ENCODE results near the gene BCKDK. TPM values are rescaled to one million over a fixed set of nuclear protein-coding genes. Genes with fewer than 3 reads are reported as not detected.

Gene BCKDK
- total and polyA plus RNA-seq, 4 donors = 16.2 to 61.8 (median 33.9) TPM

DNA sequence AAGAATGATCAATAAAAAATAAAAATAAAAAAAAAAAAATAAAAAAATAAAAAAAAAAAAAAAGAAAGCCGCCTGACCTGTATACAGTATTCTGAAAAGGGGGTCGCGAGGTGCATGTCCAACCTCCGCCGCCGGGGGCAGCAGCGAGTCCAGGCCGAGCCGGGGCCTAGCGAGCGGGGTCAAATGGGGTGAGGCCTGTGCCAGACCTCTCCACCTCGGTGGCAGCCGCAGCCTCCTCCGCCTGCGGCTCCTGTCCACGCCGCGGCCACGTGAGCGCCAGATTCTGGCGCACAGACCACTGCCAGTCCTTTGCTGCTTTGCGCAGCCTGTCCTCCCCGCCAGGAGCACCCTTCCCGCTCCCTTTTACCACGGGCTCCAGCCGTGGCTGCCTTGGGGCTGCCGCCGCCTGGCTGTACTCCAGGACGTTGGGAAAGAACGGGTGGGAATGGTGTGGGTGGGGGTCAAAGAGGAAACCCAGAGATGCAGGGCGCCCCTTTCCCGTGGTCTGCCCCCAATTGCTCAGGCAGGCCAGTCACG lies 2.4 kb upstream of the BCKDK start:
- peaks cover 0 to 15% (median 0%) of the 10 kb centered on the region in 5 donors for H3K4me1 ChIP-seq (ENCODE audit: control insufficient read depth in 5 of 5, insufficient read depth in 5 of 5, low read length in 5 of 5)
- no peaks in the 10 kb centered on the region for H3K9me3 ChIP-seq (ENCODE audit: control insufficient read depth in 4 of 4, insufficient read depth in 3 of 4, low read length in 3 of 4)
- no peaks in the 10 kb centered on the region for H3K27me3 ChIP-seq (ENCODE audit: control insufficient read depth in 3 of 3, insufficient read depth in 3 of 3, low read length in 2 of 3)
- H3K27ac ChIP-seq (ENCODE audit: low read depth in 1 of 2, low read length in 1 of 2) = peak overlapping the region; percentile 51 to 68
- peaks cover 0 to 10% (median 3%) of the 10 kb centered on the region in 4 donors for H3K36me3 ChIP-seq (ENCODE audit: control insufficient read depth in 4 of 4, insufficient read depth in 4 of 4, low read length in 4 of 4)
- peak; percentile 83 for ATAC-seq (ENCODE audit: insufficient read depth, low FRiP score)
- H3K9ac ChIP-seq (ENCODE audit: insufficient read depth in 1 of 2, low read length in 2 of 2) = no peak overlapping the region
- TF ChIP-seq, protein P1, sequence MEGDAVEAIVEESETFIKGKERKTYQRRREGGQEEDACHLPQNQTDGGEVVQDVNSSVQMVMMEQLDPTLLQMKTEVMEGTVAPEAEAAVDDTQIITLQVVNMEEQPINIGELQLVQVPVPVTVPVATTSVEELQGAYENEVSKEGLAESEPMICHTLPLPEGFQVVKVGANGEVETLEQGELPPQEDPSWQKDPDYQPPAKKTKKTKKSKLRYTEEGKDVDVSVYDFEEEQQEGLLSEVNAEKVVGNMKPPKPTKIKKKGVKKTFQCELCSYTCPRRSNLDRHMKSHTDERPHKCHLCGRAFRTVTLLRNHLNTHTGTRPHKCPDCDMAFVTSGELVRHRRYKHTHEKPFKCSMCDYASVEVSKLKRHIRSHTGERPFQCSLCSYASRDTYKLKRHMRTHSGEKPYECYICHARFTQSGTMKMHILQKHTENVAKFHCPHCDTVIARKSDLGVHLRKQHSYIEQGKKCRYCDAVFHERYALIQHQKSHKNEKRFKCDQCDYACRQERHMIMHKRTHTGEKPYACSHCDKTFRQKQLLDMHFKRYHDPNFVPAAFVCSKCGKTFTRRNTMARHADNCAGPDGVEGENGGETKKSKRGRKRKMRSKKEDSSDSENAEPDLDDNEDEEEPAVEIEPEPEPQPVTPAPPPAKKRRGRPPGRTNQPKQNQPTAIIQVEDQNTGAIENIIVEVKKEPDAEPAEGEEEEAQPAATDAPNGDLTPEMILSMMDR (IDR thresholded peaks at IDR 0.05; ENCODE audit: control extremely low read depth, extremely low read depth) = peak; percentile 80
- no peak overlapping the region for H3K4me3 ChIP-seq
- DNase-seq = peak; percentile 57 to 85 (median 64)
- 5 to 11% methylated on average over 33 of the region's 33 CpGs for WGBS, 2 donors

DNA sequence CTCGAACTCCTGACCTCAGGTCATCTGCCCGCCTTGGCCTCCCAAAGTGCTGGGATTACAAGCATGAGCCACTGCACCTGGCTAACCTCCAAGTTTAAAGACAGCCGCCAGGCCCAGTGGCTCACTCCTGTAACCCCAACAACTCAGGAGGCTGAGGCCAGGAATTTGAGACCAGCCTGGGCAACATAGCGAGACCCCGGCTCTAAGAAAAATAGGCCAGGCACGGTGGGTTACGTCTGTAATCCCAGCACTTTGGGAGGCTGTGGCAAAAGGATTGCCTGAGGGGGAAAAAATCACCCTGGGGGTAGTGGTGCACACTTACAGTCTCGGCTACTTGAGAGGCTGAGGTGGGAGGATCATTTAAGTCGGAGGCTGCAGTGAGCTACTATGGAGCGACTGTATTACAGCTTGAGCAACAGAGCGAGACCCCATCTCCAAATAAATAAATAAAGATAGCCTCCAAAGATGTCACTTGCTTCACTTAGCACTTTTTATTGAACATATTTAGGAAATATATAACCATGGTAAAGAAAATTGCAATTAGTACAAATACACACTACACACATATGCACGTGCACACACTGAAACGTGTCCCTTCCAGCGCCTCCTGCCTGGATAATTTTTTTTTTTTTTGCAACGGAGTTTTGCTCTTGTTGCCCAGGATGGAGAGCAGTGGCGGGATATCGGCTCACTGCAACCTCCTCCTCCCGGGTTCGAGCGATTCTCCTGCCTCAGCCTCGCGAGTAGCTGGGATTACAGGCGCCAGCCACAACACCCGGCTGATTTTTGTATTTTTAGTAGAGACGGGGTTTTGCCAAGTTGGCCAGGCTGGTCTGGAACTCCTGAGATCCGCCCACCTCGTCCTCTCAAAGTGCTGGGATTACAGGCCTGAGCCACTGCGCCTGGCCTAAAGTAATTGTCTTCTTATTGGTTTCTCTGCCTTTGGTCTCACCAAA lies 1.4 kb upstream of the BCKDK start:
- no peaks in the 10 kb centered on the region for H3K27me3 ChIP-seq (ENCODE audit: control insufficient read depth in 3 of 3, insufficient read depth in 3 of 3, low read length in 2 of 3)
- H3K36me3 ChIP-seq (ENCODE audit: control insufficient read depth in 4 of 4, insufficient read depth in 4 of 4, low read length in 4 of 4) = peaks cover 0 to 18% (median 5%) of the 10 kb centered on the region in 4 donors
- no peak overlapping the region for H3K9ac ChIP-seq (ENCODE audit: insufficient read depth in 1 of 2, low read length in 2 of 2)
- TF ChIP-seq, protein P1 (IDR thresholded peaks at IDR 0.05; ENCODE audit: control extremely low read depth, extremely low read depth) = no peak
- no peak overlapping the region for H3K27ac ChIP-seq (ENCODE audit: low read depth in 1 of 2, low read length in 1 of 2)
- H3K4me1 ChIP-seq (ENCODE audit: control insufficient read depth in 5 of 5, insufficient read depth in 5 of 5, low read length in 5 of 5) = peaks cover 0 to 15% (median 0%) of the 10 kb centered on the region in 5 donors
- no peak for DNase-seq
- H3K4me3 ChIP-seq = no peak overlapping the region
- H3K9me3 ChIP-seq (ENCODE audit: control insufficient read depth in 4 of 4, insufficient read depth in 3 of 4, low read length in 3 of 4) = no peaks in the 10 kb centered on the region
- ATAC-seq (ENCODE audit: insufficient read depth, low FRiP score) = no peak
- WGBS, 2 donors = 93 to 94% methylated on average over 28 of the region's 28 CpGs

DNA sequence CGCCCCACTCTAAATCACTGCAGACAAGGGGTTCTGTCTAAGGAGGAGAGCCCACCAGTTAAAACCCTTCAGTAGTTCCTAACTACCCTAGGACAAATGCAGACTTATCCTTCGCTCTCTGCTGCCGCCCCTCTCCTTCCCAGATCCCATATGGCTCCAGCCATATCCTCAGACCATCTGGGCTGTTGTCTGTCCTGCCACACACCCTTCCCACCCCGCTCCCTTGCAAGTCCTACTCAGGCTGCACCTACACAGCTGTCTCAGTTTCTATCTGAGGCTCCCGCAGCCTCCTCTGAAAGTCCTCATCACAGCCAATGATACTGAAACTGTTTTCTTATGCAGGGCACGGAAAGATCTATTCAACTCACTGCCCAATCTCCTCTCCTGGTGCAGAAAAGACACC lies 720 bp upstream of the BCKDK start:
- H3K4me3 ChIP-seq = no peak overlapping the region
- DNase-seq (no peak), ATAC-seq (ENCODE audit: insufficient read depth, low FRiP score) (no peak)
- no peaks in the 10 kb centered on the region for H3K27me3 ChIP-seq (ENCODE audit: control insufficient read depth in 3 of 3, insufficient read depth in 3 of 3, low read length in 2 of 3)
- H3K27ac ChIP-seq (ENCODE audit: low read depth in 1 of 2, low read length in 1 of 2) = no peak overlapping the region
- H3K9me3 ChIP-seq (ENCODE audit: control insufficient read depth in 4 of 4, insufficient read depth in 3 of 4, low read length in 3 of 4) = no peaks in the 10 kb centered on the region
- TF ChIP-seq, protein P1 (IDR thresholded peaks at IDR 0.05; ENCODE audit: control extremely low read depth, extremely low read depth) = no peak
- H3K4me1 ChIP-seq (ENCODE audit: control insufficient read depth in 5 of 5, insufficient read depth in 5 of 5, low read length in 5 of 5) = peaks cover 0 to 15% (median 0%) of the 10 kb centered on the region in 5 donors
- 95 to 97% methylated on average over 6 of the region's 6 CpGs for WGBS, 2 donors
- H3K9ac ChIP-seq (ENCODE audit: insufficient read depth in 1 of 2, low read length in 2 of 2) = no peak overlapping the region
- peaks cover 0 to 24% (median 7%) of the 10 kb centered on the region in 4 donors for H3K36me3 ChIP-seq (ENCODE audit: control insufficient read depth in 4 of 4, insufficient read depth in 4 of 4, low read length in 4 of 4)

All from lung (tissue), 12 donors.